SIG-M5 (cell line): Measurements from ENCODE around the gene TEX55.
"Not testable (repeated sequence)": the region's sequence is repeated elsewhere in the genome, so short reads cannot be mapped to it uniquely, and the experiment has no call there.

ENCODE experiments used
- DNase-seq: peaks from one replicate; lab custom pipeline; 2025; lab: John Stamatoyannopoulos, UW

Gene TEX55

GRCh38 chr3:119145500-119146167 is at the start of gene TEX55:
TEX55 (plus strand) TSS chr3:119146165; CDS start chr3:119146190, 25 bp downstream.
- no peak for DNase-seq

- DNase-seq = no peak
These were observed 48.0 kb upstream of the TEX55 start for GRCh38 chr3:119098003-119098402.

- DNase-seq = no peak
These were observed 47.2 kb upstream of the TEX55 start for GRCh38 chr3:119098619-119099222.

- no peak for DNase-seq
These were observed 46.2 kb upstream of the TEX55 start for GRCh38 chr3:119099785-119100184.

GRCh38 chr3:119104031-119104430 is 41.9 kb upstream of the TEX55 start:
- DNase-seq = no peak

GRCh38 chr3:119118330-119118729 is 27.6 kb upstream of the TEX55 start:
- not testable (repeated sequence) for DNase-seq

- DNase-seq = no peak
These were observed 25.5 kb upstream of the TEX55 start for GRCh38 chr3:119120480-119120879.

- DNase-seq = no peak
These were observed 23.6 kb upstream of the TEX55 start for GRCh38 chr3:119122350-119122749.

- no peak for DNase-seq
These were observed 20.6 kb upstream of the TEX55 start for GRCh38 chr3:119125342-119125741.

GRCh38 chr3:119125742-119126504 is 20.0 kb upstream of the TEX55 start:
- no peak for DNase-seq

- not testable (repeated sequence) for DNase-seq
These were observed 15.7 kb upstream of the TEX55 start for GRCh38 chr3:119130291-119130690.

GRCh38 chr3:119132291-119132690 is 13.7 kb upstream of the TEX55 start:
- not testable (repeated sequence) for DNase-seq

- not testable (repeated sequence) for DNase-seq
These were observed 6.6 kb upstream of the TEX55 start for GRCh38 chr3:119139360-119139759.

- DNase-seq = no peak
These were observed 5.5 kb upstream of the TEX55 start for GRCh38 chr3:119140466-119140865.

GRCh38 chr3:119145128-119145499 is 851 bp upstream of the TEX55 start:
- DNase-seq = no peak

- DNase-seq = no peak
These were observed 812 bp downstream of the TEX55 start for GRCh38 chr3:119146578-119147375.

- DNase-seq = no peak
These were observed 1.5 kb downstream of the TEX55 start for GRCh38 chr3:119147494-119147893.

- no peak for DNase-seq
These were observed 2.7 kb downstream of the TEX55 start for GRCh38 chr3:119148493-119149180.

GRCh38 chr3:119149484-119149883 is 3.5 kb downstream of the TEX55 start:
- DNase-seq = no peak

GRCh38 chr3:119156868-119157267 is 10.9 kb downstream of the TEX55 start:
- no peak for DNase-seq

- no peak for DNase-seq
These were observed 12.0 kb downstream of the TEX55 start for GRCh38 chr3:119157971-119158370.

GRCh38 chr3:119160361-119160760 is 14.4 kb downstream of the TEX55 start:
- no peak for DNase-seq
